HG03432 (cell line): ENCODE data around the gene ATRAID.
"Not testable (repeated sequence)": the region's sequence is repeated elsewhere in the genome, so short reads cannot be mapped to it uniquely, and the experiment has no call there.

Experiments used
- ATAC-seq: cut with Tn5 transposase; IDR thresholded peaks from one replicate; pipeline ENCODE4 v1.9.1; 2021; ENCODE audit warnings: mild to moderate bottlenecking, moderate library complexity; ENCODE audit not compliant: unreplicated experiment

Gene ATRAID, protein sequence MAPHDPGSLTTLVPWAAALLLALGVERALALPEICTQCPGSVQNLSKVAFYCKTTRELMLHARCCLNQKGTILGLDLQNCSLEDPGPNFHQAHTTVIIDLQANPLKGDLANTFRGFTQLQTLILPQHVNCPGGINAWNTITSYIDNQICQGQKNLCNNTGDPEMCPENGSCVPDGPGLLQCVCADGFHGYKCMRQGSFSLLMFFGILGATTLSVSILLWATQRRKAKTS

DNA sequence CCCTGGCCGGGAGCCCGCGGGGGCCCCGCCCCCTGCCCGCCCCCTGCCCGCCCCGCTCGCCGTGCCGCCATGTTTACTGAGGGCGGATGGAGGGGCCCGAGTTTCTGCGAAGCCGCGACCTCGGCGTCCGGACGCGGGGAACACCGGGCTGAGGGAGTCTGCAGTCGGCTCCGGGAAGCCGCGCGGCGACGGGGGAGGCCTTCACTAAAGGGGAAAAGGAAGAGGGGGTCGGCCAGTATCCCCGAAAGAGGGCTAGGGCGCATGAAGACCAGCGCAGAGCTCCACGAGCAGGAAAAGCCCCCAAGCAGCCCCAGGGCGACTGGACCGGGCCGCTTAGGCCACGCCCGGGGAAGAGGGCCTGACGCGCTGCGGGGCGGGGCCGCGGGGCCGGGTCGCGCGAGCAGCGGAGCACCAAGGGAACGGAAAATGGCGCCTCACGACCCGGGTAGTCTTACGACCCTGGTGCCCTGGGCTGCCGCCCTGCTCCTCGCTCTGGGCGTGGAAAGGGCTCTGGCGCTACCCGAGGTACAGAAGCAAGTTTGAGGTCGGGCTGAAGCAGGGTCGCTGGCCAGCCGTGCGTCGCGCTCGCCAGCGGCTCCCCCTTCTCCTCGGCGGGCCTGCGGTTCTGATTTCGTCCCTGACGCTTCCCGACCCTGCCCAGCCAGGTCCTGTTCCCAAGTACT lies at the start of gene ATRAID, which contains the start of gene SLC5A6:
Gene ATRAID, plus strand, starts transcription at position 99 of the 683 bp plus-strand sequence. Its CDS starts 328 bp downstream, at position 427.
Gene SLC5A6, minus strand, starts transcription at position 326 of the 683 bp plus-strand sequence. CDS start 4,618 bp downstream, outside the sequence.
- peak; percentile 83 for ATAC-seq

GRCh38 chr2:27162151-27163121 lies 49.4 kb upstream of the ATRAID start:
- no peak for ATAC-seq

- no peak for ATAC-seq
Observed at GRCh38 chr2:27164960-27165763, 46.7 kb upstream of the ATRAID start.

GRCh38 chr2:27170581-27171337 lies 41.1 kb upstream of the ATRAID start:
- no peak for ATAC-seq

DNA sequence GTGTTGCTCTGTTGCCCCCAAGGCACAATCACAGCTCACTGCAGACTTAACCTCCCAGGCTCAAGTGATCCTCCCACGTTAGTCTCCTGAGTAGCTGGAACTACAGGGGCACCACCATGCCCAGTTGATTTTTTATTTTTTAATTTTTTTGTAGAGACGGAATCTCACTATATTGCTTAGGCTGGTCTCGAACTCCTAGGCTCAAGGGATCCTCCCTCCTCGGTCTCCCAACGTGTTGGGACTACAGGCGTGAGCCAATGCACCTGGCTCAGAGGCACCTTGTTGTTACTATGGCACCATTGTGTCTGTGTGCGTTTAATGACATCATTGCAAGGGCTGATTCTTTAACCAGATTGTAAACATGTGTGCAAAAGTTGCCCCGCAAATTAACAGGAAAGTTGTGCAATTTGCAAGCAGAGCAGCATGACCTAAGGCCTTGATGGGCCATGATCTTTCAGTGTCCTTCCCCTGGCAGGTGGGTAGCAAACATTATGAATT lies 40.4 kb upstream of the ATRAID start:
- ATAC-seq = no peak

DNA sequence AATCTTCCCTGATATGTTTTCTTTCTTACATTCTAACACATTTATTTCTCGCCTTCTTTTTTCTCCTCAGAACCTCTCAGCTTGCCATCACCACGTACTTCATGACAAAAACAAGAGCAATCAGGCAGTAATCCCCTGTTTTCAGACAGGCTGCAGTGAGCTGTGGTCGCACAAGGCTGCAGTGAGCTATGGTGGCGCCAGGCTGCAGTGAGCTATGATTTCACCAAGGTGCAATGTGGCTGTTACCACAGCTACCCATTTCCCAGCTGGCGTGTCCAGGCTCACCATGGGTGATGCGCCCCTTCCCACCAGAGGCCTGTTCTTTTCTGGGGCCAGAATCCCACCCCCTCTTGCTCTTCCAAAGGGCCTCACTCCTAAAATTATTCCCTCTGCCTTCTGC lies 37.2 kb upstream of the ATRAID start:
- ATAC-seq = no peak

DNA sequence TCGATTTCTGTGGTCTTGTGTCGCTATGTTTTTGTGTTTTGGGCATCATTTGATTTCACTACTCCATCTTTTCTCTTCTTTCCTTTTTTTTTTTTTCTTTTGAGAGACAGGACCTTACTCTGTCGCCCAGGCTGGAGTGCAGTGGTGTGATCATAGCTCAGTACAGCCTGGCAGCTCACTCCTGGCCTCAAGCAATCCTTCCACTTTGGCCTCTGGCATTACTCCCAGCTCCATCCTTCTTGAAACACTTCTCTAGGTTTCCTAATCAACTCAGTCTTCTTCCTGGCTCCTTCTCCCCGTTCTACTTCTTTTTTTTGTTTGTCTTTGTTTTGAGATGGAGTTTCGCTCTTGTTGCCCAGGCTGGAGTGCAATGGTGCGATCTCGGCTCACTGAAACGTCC lies 36.5 kb upstream of the ATRAID start:
- no peak for ATAC-seq

DNA sequence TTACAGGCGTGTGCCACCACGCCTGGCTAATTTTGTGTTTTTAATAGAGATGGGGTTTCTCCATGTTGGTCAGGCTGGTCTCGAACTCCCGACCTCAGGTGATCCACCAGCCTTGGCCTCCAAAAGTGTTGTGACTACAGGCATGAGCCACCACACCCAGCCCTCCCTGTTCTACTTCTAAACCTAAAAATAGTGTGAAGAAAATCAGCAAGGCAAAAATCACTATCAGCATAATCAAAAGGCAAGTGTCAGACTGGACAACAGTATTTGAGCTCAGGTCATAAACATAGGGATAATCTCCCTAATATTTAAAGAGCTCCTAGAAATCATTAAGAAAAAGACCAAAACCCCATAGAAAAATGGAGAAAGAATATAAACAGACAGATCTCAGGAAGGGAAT lies 36.1 kb upstream of the ATRAID start:
- not testable (repeated sequence) for ATAC-seq

DNA sequence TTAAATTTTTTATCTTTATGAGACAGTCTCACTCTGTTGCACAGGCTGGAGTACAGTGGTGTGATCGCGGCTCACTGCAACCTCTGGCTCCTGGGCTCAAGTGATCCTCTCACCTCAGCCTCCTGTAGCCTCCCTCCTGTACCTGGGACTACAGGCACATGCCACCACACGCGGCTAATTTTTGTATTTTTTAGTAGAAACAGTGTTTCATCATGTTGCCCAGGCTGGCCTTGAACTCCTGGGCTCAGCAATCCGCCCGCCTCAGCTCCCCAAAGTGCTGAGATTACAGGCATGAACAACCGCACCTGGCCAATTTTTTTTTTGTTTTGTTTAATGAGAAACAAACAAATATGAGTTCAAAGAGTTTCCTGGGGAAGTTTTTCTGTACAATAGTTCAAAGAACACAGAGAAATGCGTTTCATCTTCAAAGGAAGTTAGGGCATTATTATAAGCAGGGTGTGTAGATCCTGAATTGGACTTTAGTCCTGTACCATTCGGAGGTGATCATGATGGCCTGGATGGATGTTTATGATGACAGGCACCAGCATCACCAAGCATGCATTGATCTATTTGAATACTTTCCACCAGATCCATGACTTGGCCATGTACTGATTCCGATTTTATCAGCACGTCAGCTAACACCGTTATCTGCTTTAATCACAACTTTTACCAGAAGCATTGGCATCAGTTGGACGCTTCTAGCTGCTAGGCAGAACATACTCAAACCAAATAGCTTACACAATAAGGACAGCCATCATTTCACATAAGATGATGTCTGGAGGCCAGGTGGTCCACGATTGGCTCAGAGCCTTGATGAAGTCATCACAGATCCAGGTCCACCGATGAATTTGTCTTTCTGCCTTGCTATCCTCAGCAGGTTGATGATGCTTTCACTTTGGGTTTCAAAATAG lies 34.1 kb upstream of the ATRAID start:
- no peak for ATAC-seq

GRCh38 chr2:27178469-27178868 lies 33.4 kb upstream of the ATRAID start:
- ATAC-seq = no peak

DNA sequence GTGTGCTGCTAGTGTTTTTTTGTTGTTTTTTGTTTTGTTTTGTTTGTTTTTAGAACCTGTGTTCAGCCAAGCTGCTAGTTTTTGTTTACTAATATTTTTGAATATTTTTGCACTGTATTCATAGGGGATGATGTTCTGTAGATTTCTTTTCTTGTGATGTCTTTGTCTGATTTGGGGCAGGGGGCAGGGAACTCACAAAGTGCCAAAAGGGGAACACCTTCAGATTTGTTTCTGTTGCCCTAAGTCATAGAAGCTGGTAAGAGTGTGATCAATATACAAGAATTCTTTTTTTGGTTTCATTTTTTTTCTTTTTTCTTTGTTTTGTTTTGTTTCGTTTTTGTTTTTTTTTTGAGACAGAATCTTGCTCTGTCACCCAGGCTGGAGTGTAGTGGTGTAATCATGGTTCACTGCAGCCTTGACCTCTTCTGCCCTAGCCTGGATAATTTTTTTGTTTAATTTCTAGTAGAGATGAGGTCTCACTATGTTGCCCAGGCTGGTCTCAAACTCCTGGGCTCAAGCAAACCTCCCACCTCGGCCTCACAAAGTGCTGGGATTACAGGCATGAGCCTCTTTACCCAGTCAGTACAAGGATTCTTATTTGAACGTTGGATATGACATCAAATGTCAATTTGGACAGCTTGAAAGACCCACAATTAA lies 32.4 kb upstream of the ATRAID start:
- ATAC-seq = no peak

- no peak for ATAC-seq
Observed at GRCh38 chr2:27182346-27182745, 29.5 kb upstream of the ATRAID start.

GRCh38 chr2:27184115-27184514 lies 27.7 kb upstream of the ATRAID start:
- no peak for ATAC-seq

GRCh38 chr2:27185331-27186026 lies 26.4 kb upstream of the ATRAID start:
- no peak for ATAC-seq

- ATAC-seq = no peak
Observed at GRCh38 chr2:27186613-27187345, 25.1 kb upstream of the ATRAID start.

GRCh38 chr2:27189989-27190388 lies 21.9 kb upstream of the ATRAID start:
- no peak for ATAC-seq
